NCI-H2107 treated with DMSO at 0.1 percent for 48 hours (cell line): Measurements from ENCODE around the gene PRELID3B.
A peak's percentile ranks its signal among the peaks of the same experiment; 100 is the strongest.

Experiments
- DNase-seq: peaks from one replicate; lab custom pipeline; 2025; ENCODE audit not compliant: unreplicated experiment; lab: John Stamatoyannopoulos, UW

Gene PRELID3B

DNA sequence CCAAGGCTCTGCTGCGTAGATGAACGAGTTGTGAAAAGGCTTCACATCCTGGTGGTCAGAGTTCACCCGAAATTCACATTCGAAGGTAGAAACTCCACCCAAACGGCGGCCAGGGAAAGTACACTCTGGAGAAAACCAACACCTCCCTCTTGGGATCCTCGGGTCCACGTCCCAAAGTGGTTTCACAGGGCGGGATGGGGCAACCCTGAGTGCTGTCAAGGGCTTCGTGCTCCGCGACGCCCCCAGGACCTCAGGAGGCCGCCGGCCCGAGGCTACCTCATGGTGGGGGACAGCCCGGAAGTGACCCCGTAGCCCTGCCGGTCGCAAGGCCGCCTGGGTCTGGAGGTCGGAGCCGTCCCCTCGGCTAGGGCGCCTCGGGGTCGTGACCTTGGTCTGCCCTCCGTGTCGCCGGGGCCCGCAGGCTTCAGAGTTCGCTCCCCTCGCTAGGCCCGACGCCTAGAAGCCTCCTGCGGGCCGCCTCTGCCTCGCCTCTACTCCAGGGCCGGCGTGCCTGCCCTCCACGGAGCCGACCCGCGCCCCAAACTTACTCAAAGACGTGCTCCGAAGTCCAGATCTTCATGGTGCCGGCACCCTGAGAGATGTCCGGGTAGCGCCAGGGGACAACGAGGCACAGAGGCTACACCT is at the start of gene PRELID3B:
PRELID3B (minus strand) TSS at position 636 of the 645 bp plus-strand sequence; CDS start at position 580, 56 bp downstream.
- DNase-seq = peak; percentile 24

DNA sequence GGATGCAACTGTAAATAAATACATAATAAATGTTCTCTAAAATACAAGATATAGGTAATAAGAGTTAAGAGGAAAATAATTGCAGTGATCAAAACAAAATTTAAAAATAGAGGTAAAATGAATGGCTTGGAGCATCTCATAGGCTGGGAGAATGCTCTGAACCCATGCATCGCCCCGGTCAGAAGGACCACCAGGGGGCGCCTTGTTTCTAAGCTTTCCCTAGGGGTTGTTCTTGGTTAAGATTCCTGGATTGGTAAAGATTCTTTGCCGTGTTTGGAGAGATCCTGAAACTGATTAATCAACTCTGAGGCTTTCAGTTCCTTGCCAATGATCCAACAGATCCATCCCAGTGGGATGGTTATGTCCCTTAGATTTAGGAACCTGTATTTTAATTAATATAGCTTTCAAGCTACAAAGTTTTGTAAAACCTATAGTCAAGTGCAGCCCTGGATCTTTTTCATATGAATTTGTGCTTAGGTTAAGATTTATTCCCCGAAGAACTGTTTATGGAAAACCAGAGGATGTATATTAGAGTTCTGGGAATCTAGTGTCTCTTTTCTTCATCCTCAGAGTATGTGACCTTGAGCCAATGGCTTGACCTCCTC is 45.3 kb upstream of the PRELID3B start:
- peak; percentile 57 for DNase-seq

DNA sequence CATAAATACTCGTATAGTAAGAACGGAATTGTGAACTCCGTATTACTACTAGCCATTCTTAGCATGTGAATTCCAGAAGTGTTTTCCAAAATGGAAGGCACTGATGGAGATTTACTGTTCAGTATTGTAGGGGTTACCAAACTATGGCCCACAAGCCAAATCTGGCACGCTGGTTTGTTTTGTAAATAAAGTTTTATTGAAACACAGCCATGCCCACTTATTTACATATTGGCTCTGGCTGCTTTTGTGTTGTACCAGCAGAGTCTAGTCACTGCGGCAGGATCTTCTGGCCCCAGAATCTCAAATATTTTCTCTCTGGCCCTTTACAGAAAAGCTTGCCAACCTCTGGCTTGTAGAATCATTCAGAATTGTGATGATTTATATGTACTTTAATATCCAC is 44.3 kb upstream of the PRELID3B start:
- DNase-seq = no peak

DNA sequence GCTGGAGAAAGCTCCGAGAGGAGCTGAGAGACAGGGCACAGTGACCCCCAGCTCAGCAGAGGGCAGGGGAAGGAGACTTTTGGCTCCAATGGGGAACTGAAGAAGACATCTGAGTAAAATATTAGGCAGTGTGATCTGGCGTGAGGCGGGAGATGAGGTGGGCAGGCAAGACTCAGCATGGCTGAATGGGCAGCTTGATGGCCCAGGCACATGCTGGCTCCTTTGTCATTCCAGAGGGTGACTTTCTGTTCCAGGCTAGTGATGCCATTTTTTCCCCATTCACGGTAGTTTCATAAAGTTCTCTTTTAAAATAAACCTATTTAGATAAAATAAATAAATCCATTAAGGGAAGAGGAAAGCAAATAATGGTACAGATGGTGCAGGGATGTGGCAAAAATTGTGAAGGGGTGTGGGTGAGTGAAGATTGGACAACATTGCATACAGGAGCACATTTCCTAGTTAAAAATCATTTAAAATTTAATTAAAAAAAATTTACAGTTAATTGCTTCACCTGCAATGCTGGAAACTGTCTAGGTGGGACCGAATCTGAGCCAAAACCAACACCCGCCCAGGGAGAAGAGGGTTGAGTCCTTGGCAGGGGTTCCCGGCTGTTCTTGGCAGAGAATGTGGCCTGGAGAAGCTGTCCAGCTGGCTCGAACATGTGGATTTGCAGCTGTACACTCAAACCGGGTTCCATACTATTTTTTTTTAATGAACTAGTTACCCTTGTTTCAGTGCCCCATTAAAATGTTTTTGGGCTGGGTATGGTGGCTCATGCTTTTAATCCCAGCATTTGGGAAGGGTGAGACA is 41.7 kb upstream of the PRELID3B start:
- DNase-seq = no peak

DNA sequence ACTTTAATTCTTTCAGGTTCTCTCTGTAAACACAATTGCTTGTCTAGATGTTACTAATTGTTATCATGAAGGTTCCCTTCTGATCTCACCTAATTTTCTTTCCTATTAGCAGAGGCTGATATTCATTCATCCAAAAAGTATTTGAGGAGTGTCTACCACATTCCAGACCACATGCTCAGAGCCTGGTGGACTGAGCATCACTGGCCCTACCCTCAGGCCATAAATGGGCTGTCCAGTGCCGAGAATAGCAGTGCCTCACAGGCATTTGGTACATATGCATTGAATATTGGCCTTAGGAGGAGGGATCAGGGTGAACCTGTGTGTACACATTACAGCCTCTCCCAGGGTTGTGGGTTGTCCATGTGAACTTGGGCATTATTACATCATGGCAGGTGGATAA is 40.4 kb upstream of the PRELID3B start:
- no peak for DNase-seq

DNA sequence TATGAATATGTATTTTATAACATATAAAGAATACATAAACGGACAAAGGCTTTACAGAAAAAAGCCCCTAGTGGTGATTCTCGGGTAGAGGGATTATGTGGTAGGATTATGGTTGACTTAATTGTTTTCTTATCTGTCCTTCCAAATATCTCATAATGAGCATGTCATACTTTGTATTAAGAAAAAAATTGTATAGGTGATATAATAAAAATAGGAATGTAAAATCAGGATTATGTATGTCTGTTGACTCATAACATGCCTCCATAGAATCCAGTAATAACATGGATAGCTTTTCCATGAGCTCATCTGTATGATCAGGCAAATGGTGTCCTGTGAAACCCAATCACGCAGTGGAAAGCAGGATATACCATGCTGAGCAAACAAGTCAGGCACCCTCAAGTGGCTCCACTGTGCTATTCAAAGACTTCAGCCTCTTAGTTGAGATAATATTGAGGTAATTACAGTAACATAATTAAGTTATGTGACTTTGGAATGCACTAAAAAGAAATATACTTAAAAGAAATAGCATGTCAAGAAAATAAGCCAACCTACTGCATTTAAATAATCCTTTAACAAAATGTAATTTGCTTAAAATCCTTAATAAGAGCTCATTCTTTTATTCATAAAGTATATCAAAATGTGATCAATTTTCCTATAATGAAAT is 39.6 kb upstream of the PRELID3B start:
- DNase-seq = no peak

DNA sequence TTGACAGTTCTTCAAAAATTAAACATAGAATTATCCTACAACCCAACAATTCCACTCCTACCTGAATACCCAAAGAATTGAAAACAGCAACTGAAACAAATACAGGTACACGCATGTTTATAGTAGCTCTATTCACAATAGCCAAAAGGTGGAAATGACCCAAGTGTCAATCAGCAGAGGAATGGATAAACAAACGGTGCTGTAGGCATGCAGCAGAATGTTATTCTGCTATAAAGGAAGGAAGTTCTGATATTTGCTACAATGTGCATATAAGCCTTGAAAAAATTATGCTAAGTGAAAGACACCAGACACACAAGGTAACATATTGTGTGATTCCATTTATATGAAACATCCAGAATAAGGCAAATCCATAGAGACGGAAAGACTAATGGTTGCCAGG is 38.5 kb upstream of the PRELID3B start:
- no peak for DNase-seq

DNA sequence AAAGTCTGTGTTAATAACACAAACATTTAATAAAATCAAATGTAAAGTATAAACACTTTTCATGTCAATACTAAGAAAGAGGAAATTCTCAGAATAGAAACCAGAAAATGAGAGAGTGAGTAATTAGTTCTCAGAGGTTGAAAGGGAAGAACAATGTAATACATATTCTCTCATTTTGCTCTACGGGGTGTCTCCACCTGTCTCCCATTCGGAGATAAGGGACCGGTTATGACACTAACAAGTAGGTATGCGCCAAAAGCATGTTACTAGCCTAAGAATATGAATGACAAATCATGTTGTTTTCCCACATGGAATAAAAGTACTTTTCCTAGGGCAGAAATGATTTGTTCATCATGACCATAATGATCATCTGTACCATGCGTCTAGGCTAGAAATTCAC is 35.6 kb upstream of the PRELID3B start:
- no peak for DNase-seq

DNA sequence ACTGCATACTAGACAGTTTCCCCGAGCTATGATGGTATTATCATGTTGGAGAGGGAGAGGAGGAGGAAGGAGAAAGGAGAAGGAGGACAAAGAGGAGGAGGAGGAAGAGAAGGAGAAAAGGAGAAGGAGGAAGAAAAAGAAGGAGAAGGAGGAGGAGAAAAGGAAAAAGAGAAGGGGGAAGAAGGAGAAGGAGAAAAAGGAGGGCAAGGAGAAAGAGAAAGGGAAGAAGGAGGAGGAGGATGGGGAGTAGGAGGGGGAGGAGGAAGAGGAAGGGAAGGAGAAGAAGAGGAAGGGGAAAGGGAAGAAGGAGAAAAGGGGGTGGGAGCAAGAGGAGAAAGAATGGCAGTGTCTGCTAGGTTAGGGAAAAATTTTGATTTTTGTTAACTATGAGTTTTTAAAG is 35.1 kb upstream of the PRELID3B start:
- no peak for DNase-seq

DNA sequence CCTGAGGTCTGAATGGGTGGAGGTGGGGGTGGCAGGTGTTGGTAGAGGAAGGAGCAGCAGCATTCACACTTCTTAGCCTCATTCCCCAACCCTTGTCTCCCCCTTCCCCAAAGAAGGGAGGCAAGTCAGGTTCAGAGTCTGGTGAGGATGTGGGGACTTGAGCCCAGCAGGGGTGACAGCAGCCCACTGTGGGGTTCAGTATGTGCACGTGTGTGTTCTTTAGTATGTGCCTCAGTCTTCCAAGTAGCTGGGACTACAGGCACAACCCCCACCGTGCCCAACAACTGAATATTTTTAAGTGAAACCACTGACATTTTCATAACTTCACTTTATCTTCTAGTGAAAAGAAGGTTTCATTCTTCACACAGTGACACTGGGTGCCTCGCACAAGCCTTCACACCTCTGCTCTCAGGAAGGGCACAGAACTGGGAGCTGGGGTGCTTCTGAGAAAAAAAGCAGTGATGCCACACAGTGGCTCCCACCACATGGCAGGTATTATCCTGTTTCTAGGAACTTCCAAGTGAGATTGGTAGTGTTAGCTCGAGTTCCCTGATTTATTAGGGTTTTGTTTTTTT is 33.4 kb upstream of the PRELID3B start:
- DNase-seq = no peak

DNA sequence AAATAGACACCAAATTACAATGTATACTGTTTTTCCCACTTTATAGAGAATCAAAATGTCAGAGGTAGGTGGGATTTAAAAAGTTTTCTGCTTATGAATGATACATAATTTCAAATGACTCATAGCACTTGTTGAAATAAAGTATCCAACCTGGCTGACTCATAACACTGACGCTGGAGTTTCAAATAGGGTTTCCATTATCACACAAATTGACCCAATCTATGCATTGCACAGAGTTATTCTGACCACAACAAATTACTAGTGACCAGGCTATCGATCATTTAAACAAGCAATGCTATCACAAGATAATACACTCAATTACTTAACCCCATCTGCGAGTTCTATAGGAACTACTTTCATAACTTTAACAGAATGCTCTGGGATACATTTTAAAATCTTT is 31.9 kb upstream of the PRELID3B start:
- DNase-seq = no peak

DNA sequence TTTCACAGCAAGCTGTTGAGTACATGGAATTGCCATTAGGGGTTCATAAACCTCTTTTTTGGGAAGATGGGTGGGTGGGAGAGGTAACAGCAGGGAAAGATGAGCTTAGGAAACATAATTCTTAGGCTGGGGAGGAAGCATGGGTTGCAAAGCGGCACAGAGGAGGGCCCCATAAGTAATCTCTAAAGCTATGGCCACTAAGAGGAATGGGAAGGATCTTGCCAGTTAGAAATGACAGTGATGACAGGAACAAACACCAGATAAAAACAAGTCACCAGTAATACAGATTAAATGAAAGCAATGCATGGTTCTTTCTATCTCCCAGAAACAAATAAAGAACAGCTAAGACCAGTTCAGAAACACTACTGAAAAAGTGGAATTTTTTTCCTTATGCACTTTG is 31.0 kb upstream of the PRELID3B start:
- no peak for DNase-seq

DNA sequence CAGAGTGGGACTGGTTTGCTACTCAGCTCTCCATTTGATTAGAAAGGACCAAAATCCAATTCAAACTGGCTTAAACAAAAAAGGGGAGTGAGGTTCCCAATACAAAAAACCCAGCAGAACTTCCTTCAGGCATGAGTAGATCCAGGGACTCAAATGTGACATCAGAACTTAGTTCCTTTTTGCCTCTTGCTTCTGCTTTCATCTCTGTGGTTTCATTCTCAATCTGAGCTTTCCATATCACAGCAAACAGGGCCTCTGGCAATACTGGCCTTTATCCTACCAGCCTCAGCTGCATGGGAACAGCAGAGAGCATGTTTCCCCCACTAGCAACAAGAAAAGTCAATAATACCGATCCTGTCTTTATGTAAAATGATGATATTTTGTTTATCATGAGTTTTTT is 28.6 kb upstream of the PRELID3B start:
- DNase-seq = no peak

DNA sequence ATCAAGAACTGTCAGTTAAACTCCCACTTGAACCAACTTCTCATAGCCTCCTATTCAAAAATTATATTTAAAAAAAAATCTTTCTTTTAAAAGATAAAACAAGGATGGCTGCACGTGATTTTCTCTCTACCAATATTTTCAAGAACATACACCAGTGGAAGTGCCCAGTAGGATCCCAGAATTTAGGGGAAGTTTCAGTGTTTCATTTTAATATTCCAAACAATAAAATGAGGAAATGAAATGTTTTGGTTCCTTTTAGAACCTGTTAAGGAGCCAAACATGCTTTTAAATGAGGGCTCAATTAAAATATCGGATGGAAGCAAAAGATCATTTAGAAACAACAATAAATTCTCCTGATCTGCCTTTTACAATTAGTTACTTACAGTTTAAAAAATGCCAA is 26.4 kb upstream of the PRELID3B start:
- DNase-seq = no peak

DNA sequence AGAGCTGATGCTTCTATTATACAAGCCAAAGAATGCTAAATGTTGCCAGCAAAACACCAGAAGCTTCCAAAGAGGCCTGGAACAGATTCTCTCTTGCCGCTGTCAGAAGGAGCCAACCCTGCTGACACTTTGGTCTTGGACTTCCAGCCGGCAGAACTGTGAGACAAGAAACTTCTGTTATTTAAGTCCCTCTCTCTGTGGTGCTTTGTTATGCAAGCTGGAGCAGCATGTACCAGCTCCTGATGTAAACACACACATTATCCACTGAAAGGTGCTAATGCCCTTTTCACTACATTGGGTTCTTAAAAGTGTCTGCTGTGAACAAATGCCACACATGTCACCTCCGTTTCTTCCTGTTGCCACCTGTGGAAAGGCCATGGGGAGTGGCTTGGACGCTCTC is 25.9 kb upstream of the PRELID3B start:
- DNase-seq = no peak

DNA sequence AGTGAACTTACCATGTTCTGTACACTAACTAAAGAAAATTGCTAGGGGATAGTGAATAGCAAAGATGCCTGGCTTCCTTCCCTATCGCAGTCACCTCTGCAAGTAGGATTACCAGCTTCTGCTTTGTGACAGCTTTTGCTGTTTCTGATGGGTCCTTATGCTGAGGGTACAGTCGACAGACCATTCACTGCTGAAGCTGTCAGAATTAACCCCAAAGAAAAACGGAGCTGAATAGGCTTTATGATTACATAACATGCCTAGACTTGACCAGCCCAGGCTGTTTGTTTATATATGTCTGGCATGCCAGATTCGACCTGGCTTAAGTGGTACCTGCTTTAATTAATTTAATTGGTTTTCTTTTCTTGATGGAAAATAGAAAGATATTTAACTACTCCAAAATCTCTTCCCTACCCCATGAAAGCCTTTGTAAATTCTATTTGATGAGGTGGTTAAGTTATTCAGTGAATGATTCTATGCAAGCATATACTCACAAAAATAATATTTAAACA is 21.7 kb upstream of the PRELID3B start:
- DNase-seq = no peak

DNA sequence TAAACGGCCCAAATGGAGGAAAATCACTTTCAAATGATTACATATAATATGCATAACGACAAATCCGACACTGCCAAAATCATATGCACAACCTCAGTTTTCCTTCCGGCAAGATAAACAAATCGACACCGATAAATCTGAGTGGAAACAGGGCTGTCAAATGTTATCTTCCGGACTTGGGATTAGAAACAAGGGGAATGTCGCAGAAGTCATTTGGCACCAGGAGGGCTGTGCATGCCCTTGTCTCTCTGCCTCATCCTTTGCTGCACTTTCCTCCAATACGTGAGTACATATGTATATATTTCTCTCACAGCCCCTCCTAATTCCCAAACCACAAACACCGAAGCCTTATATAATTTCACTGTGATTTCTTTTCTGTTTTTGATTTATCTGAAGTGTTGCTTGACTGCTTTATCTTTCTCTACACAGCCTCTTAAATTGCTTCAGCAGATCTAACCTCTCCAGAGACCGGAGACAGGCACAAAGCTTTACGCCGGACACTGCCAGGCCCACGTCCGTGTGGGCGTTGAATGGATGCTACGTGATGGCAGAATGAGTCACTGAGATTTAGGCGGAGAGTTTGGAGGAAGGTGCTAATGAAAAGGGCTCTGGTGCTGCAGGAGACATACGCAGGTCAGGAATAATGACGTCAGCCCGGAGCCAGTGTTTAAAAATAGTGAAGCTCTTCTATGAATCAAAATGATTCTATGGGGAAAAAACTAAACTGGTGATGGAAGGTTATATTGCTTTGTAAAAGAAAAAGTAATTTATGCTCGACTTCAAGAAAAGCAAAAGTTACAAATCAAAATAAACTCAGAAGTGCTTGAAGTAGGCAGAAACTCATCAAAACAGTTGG is 21.0 kb upstream of the PRELID3B start:
- no peak for DNase-seq

DNA sequence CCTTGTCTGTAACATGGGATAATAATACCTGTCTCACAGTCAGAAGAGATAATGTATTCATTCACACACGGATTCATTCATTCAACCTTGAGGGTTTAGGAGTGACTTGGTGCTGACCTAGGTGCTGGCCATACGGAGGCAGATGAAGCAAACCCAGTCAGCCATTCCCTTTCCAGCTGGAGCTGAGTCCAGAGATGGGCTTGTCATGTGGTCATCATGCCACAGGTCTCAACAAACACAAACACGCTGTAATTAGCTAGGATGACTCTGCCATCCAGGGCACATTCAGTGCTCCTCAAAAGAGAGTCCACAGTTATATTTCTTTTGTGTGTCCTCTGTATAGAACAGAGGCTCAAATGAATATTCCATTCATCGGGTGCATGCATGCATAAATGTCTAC is 19.5 kb upstream of the PRELID3B start:
- DNase-seq = no peak

DNA sequence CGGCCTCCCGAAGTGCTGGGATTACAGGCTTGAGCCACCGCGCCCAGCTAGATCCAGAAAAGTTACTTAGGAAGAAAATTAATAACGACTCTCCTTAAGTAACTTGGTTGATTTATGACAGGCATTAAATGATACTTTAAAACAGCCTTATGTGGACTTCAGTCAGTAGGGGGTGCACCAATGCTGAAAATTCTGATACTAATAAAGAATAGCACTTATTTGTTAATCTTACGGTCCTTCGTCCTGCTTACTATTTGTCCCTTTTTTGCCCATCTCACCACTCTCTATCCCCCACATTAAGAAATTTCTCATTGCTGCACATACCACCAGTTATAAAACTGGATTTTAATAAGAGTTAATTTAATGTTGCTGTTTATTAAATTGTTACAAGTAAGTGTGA is 12.7 kb upstream of the PRELID3B start:
- DNase-seq = no peak

DNA sequence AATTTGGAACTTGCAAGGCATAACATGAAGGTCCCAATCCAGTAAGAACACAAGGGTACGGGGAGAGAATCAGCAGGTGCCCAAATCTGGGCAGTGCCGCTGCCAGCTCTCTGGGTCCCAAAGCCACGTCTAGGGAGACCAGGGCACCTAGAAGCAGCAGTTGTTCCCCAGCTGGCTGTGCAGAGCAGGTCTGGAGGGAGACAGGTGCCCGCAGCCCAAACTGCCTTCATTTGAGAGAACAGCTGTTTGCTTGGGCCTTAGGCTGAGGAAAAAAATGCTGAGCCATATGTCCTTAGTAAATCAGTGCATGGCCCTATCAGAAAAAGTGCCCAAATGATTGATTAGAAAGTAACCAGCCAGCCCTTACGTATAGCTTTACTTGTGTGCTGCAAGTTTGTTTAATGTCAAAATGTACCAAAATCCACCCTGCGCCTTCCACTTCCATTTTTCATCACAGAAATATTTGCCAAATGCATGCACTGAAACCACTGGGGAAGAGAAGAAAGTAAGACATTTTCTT is 9.1 kb upstream of the PRELID3B start:
- no peak for DNase-seq
